Astrocyte of the hippocampus (primary cell): ENCODE measurements around the gene LRP1B.

Experiments
- DNase-seq: peaks from one replicate; pipeline ENCODE4 v3.0.0; 2011; ENCODE audit warnings: low read depth, low spot score

Gene LRP1B

DNA sequence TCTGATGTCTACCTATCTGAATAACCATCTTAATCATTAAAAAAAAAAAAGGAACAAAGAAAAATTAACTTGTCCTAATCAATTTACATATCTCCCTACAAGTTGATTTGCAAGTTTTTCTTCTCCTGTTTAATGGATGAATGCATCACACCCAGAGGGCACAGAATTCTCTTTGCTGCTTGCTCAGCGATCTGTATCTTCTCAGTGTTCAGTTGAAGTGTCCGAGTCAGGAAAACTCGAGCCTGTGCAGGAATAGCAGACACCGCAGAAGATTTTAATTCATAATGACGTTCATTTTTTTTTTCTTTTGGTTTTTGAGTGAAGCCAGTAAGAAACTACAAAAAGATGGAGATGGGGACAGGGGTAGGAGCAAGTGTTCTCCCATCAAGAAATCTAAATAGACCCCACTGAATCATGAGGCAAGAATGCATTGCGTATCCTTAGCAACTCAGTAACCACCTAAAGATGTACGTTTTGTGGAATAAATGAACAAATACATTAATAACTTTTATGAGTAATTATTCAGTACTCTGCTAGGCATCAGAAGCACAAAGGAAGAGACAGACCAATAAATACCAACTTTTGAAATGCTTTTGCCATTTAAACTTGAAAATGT lies 675.5 kb downstream of the LRP1B start:
- DNase-seq = no peak

DNA sequence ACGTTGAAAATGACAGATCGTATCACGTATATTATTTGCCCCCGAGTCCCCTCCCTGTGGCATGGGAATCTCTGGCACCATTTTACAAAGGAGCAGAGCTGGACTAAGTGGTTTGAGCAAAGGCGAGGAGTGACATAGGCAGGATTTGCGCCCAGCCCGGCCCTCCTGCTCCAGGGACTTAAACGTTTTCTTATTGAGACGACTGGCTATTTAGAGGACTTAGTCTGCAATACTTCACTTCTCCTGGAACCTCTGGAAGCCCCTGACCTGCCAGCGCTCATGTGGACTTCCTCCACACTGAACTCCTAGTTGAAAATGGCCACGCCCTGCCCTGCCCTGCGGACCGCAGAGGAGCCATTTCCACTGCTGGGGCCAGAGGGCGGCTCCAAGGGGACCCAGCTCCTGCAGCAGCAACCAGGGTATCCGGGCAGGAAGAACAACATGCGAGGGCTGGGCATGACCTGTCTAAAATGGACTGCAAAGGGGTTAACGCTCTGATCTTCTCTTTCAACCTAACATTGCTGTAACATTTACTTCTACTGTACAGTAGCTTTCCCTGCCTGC lies 690.7 kb downstream of the LRP1B start:
- no peak for DNase-seq

- DNase-seq = peak; percentile 58
Measured at GRCh38 chr2:141439524-141439923, 691.3 kb downstream of the LRP1B start.

DNA sequence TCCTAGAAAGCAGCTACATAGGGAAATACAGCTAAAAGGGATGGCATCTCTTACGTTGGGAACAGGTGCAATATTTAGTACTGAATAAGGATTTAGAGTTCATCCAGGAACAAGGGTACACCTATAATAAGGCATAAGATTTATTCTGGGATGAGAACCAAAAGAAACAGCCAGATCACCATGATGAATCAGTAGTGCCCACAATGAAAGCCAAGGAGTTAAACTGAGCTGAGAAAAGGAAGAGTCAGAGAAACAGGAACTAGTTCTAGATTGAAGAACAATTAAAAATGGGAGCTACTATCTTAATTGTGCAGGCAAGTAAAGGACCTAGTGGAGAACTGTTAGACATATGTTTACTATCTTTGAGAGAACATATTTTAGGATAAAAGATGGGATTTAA lies 692.3 kb downstream of the LRP1B start:
- DNase-seq = peak; percentile 61

GRCh38 chr2:141437521-141437920 lies 693.3 kb downstream of the LRP1B start:
- DNase-seq = no peak

- no peak for DNase-seq
Measured at GRCh38 chr2:141423124-141423523, 707.7 kb downstream of the LRP1B start.

GRCh38 chr2:141417246-141417797 lies 713.5 kb downstream of the LRP1B start:
- no peak for DNase-seq

GRCh38 chr2:141411419-141411818 lies 719.4 kb downstream of the LRP1B start:
- no peak for DNase-seq

DNA sequence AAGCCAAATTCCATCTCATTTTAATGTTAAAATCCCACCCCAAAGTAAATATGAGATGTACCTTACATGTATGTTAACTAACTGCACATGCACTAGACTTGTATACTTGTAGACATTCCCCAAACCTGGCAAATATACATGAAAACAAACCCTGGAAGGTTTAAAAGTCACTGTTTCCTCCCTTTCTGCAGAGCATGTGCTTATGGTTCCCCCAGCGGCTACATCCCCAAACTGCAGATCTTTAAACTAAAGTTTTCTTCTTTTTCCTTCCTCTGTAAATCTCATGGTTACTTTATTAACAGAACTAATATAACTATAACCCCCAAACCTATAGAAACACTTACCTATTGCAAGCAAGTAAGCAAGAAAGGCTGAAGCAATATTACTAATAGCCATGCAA lies 731.5 kb downstream of the LRP1B start:
- DNase-seq = no peak

GRCh38 chr2:141393214-141393545 lies 737.6 kb downstream of the LRP1B start:
- DNase-seq = peak; percentile 75

GRCh38 chr2:141392517-141393213 lies 738.2 kb downstream of the LRP1B start:
- DNase-seq = peak; percentile 52

- DNase-seq = no peak
Measured at GRCh38 chr2:141386168-141386567, 744.6 kb downstream of the LRP1B start.

GRCh38 chr2:141384676-141385075 lies 746.1 kb downstream of the LRP1B start:
- DNase-seq = peak; percentile 23

GRCh38 chr2:141381946-141382345 lies 748.9 kb downstream of the LRP1B start:
- no peak for DNase-seq

- no peak for DNase-seq
Measured at GRCh38 chr2:141380008-141380979, 750.5 kb downstream of the LRP1B start.

DNA sequence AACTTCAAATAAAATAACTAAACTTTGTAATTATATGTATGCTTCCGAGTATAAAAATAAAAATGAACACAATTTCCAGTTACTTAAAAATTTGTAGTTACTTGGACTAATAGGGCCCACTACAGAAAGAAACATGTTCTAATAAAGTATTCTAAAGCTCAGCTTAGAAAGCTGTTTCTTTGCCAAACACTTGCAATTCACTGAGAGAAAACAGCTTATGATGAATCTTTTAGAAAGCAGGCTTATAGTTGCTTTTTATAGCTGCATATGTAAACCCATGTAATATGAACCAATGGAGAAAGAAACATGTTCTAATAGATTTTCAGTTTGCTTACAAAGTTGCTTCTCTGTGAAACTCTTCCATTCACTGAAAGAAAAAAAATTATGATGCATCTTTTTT lies 766.0 kb downstream of the LRP1B start:
- DNase-seq = no peak

- DNase-seq = no peak
Measured at GRCh38 chr2:141362311-141362710, 768.5 kb downstream of the LRP1B start.

- no peak for DNase-seq
Measured at GRCh38 chr2:141348481-141348880, 782.3 kb downstream of the LRP1B start.

- DNase-seq = peak; percentile 86
Measured at GRCh38 chr2:141341444-141341843, 789.4 kb downstream of the LRP1B start.

DNA sequence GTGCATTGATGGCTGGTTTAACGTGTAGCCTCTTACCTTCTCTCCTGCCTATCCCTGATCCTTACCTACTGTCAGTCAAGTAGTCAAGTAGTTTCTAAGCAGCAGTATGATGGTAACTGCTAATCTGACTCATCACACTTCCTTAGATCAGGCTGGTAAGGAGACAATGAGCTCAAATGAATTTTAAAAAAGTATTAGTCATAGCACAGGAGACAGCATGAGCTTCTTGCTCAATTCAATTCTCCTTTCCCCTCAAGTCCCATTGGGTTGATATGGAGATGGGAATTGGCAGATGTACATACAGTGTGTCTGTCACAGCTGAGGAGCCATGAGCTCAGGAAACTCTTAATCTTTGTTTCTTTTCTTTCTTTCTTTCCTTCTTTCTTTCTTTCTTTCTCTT lies 799.7 kb downstream of the LRP1B start:
- peak; percentile 44 for DNase-seq

GRCh38 chr2:141329964-141330363 lies 800.9 kb downstream of the LRP1B start:
- no peak for DNase-seq

GRCh38 chr2:141323571-141323970 lies 807.2 kb downstream of the LRP1B start:
- no peak for DNase-seq
